ENCODE measurements around the gene CIAO3.

CIAO3 gene

GRCh38 chr16:751152-752006 is 10.6 kb upstream of the CIAO3 start:
- CTCF ChIA-PET, result interaction anchor here (0.7 to 1.3 kb wide), 2 partner anchors 38 to 39 kb away, joined by 3 to 5 read pairs; no protein-coding TSS in a partner anchor

More at GRCh38 chr16:751152-752006, 10.6 kb upstream of the CIAO3 start:
- TF ChIP-seq ZNF398 (tag by site-specific recombination; IDR thresholded peaks at IDR 0.05), result no peak
- no peak for TF ChIP-seq ZSCAN4 (tag by site-specific recombination; IDR thresholded peaks at IDR 0.05)
- TF ChIP-seq ZSCAN23 (tag by site-specific recombination; IDR thresholded peaks at IDR 0.05), result no peak
- TF ChIP-seq ZNF501 (tag by site-specific recombination; IDR thresholded peaks at IDR 0.05), result no peak
- no peak for TF ChIP-seq TSHZ1 (tag by site-specific recombination; IDR thresholded peaks at IDR 0.05; ENCODE audit: borderline replicate concordance)
- TF ChIP-seq MZF1 (tag by site-specific recombination; IDR thresholded peaks at IDR 0.05; ENCODE audit: borderline replicate concordance), result no peak
- no peak for TF ChIP-seq ZNF140 (tag by site-specific recombination; IDR thresholded peaks at IDR 0.05)
- TF ChIP-seq ZNF362 (tag by site-specific recombination; IDR thresholded peaks at IDR 0.05), result no peak
- no peak for TF ChIP-seq ZNF449 (tag by site-specific recombination; IDR thresholded peaks at IDR 0.05)
- no peak for TF ChIP-seq ZNF416 (tag by site-specific recombination; IDR thresholded peaks at IDR 0.05)
- TF ChIP-seq ZIC2 (tag by site-specific recombination; IDR thresholded peaks at IDR 0.05), result no peak
- TF ChIP-seq ZNF302 (tag by site-specific recombination; IDR thresholded peaks at IDR 0.05; ENCODE audit: low read depth), result no peak
- TF ChIP-seq ZNF580 (tag by site-specific recombination; IDR thresholded peaks at IDR 0.05), result no peak
- Histone ChIP-seq H3K4me1 (ENCODE audit: control insufficient read depth, insufficient read depth, low read length) (no peaks in the 10 kb centered on the region), H3K9me3 (ENCODE audit: control insufficient read depth, insufficient read depth, low read depth, low read length) (no peaks in the 10 kb centered on the region), H3K27ac (ENCODE audit: extremely low read depth, low read depth, low read length) (no peak overlapping the region), H3K36me3 (ENCODE audit: control insufficient read depth in 2 of 2, insufficient read depth in 1 of 2, low read length in 2 of 2) (no peaks in the 10 kb centered on the region), H3K4me3 (ENCODE audit: low read depth, low read length) (no peak overlapping the region)
- POLR2A ChIA-PET, result no interaction called here
